Mammary epithelial cell (primary cell): ENCODE data around the gene MRPL45.

Experiments
- CTCF ChIP-seq, 2 donors: IDR thresholded peaks in 1 of 2; conservative IDR thresholded peaks in 1 of 2; 2 replicates each; pipeline ENCODE4 v1.5.1; 2011 to 2012; ENCODE audit warnings: inconsistent platforms in 2 of 2, low read length in 2 of 2, mild to moderate bottlenecking in 2 of 2, control low read depth in 1 of 2, low read depth in 1 of 2; ENCODE audit not compliant: insufficient read depth in 1 of 2; ENCODE audit errors: extremely low read depth in 1 of 2
- EZH2 ChIP-seq: IDR thresholded peaks from 2 replicates; pipeline ENCODE4 v1.6.1; 2012; ENCODE audit warnings: low read length, inconsistent platforms, borderline replicate concordance

GRCh38 chr17:38342886-38343607 is 46.1 kb downstream of the MRPL45 start:
- TF ChIP-seq CTCF (conservative IDR thresholded peaks at IDR 0.05 in 1 of 2, IDR thresholded peaks at IDR 0.05 in 1 of 2; ENCODE audit: extremely low read depth in 1 of 2, insufficient read depth in 1 of 2, low read depth in 1 of 2, low read length in 2 of 2) (no peak), EZH2 (no peak)
